ENCODE measurements around the gene ISOC1. TPM values are rescaled to one million over a fixed set of nuclear protein-coding genes. Genes with fewer than 3 reads are reported as not detected.

ISOC1 gene
- total RNA-seq, 4 donors from 2014 or later = 24.5 to 37.3 (median 29.2) TPM

GRCh38 chr5:129057329-129057728 lies 37.2 kb upstream of the ISOC1 start:
- ATAC-seq (ENCODE audit: low FRiP score) (no peak), DNase-seq (ENCODE audit: low spot score) (no peak)
- TF ChIP-seq, protein P1, sequence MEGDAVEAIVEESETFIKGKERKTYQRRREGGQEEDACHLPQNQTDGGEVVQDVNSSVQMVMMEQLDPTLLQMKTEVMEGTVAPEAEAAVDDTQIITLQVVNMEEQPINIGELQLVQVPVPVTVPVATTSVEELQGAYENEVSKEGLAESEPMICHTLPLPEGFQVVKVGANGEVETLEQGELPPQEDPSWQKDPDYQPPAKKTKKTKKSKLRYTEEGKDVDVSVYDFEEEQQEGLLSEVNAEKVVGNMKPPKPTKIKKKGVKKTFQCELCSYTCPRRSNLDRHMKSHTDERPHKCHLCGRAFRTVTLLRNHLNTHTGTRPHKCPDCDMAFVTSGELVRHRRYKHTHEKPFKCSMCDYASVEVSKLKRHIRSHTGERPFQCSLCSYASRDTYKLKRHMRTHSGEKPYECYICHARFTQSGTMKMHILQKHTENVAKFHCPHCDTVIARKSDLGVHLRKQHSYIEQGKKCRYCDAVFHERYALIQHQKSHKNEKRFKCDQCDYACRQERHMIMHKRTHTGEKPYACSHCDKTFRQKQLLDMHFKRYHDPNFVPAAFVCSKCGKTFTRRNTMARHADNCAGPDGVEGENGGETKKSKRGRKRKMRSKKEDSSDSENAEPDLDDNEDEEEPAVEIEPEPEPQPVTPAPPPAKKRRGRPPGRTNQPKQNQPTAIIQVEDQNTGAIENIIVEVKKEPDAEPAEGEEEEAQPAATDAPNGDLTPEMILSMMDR (IDR thresholded peaks at IDR 0.05) = no peak

- ATAC-seq (ENCODE audit: low FRiP score) = no peak
- TF ChIP-seq, protein P1 (IDR thresholded peaks at IDR 0.05) = no peak
- DNase-seq (ENCODE audit: low spot score) = no peak
These were observed 32.7 kb upstream of the ISOC1 start for GRCh38 chr5:129061849-129062248.

DNA sequence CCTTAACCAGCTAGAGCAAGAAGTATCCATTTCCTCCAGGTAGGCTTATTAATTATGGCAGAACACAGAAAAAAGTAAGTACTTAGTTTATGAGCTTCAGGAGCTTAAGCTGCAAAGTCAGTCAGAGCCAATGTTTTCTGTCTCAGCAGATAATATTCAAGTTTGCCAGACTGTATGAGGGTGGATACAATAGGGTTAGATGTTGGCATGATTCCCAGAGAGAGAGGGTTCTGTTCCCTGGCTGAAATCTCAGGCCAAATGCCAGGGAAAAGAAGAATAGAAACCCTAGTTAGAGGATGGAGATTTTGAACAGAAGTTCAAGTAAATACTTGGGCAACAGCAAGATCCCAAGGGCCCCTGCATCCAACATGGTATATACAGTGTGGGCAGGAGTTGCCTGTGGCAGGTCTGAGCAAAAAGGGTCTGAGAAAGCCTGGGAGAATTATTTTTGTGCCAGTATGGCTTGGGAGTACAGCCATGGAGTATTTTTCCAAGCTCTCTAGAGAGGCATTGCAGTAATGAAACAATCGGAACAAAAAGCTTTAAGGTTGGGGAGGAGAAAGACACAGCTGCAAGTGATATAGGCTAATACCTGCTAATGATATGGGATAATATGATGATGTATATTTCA lies 31.0 kb upstream of the ISOC1 start:
- no peak for ATAC-seq (ENCODE audit: low FRiP score)
- no peak for DNase-seq (ENCODE audit: low spot score)
- TF ChIP-seq, protein P1 (IDR thresholded peaks at IDR 0.05) = no peak

GRCh38 chr5:129065721-129066120 lies 28.8 kb upstream of the ISOC1 start:
- TF ChIP-seq, protein P1 (IDR thresholded peaks at IDR 0.05) = no peak
- DNase-seq (ENCODE audit: low spot score) (no peak), ATAC-seq (ENCODE audit: low FRiP score) (no peak)

DNA sequence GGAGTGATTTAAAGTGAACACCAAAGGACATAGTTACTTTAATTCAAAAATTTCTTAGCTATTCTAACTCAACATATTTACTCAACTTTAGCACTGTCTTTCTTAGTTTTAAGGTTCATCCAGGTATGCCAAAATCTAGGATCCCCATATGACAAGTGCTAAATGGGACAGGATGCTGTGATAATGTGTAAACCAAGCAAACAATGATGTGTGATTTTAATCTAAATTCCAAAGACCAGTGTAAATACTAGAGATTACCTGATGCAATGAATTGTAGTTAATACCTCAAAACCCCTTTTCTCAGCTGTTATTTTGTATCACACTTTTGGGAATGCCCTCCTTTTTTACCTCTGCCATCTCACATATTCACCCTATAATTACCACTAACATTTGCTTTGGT lies 26.8 kb upstream of the ISOC1 start:
- no peak for DNase-seq (ENCODE audit: low spot score)
- no peak for ATAC-seq (ENCODE audit: low FRiP score)
- TF ChIP-seq, protein P1 (IDR thresholded peaks at IDR 0.05) = no peak

DNA sequence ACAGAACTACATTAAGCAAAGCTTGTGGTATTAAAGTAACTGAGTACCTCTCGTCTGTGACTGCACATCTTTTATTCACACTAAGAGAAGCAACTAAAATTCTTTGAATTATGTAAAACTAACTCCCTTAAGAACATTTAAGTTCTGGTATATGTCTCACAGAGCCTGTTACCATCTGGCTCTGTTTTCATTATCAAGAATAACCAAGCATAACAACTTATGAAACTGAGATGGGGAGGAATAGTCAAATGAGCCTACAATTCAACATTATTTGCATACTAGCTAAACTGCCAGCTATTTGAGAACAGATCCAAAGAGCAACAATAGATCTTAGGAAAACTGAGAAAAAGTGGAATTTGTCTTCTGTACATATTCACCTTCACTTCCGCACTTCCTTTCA lies 25.3 kb upstream of the ISOC1 start:
- no peak for DNase-seq (ENCODE audit: low spot score)
- TF ChIP-seq, protein P1 (IDR thresholded peaks at IDR 0.05) = no peak
- no peak for ATAC-seq (ENCODE audit: low FRiP score)

GRCh38 chr5:129073111-129073510 lies 21.4 kb upstream of the ISOC1 start:
- TF ChIP-seq, protein P1 (IDR thresholded peaks at IDR 0.05) = no peak

More at GRCh38 chr5:129073111-129073510, 21.4 kb upstream of the ISOC1 start:
- DNase-seq (ENCODE audit: low spot score) = no peak
- ATAC-seq (ENCODE audit: low FRiP score) = no peak

Measured in omental fat pad (tissue), 4 donors.